Activated CD8-positive, alpha-beta T cell treated with anti-CD3 and anti-CD28 coated beads for 36 hours (primary cell): ENCODE data around the gene SAPCD1. TPM values are rescaled to one million over a fixed set of nuclear protein-coding genes. Genes with fewer than 3 reads are reported as not detected.

Source experiments
- ATAC-seq: fragments of 200-7000 bp; cut with Tn5 transposase; one replicate; pipeline ENCODE4 v1.10.0; 2021; ENCODE audit warnings: mild to moderate bottlenecking, moderate library complexity
- CTCF ChIA-PET: fragments of 350-600 bp; sonication (Branson Sonifier 250); formaldehyde crosslinking; loops from one replicate; lab custom pipeline; 2021; ENCODE audit warnings: antibody characterized with exemption; lab: Charles Lee
- POLR2A ChIA-PET: fragments of 350-600 bp; sonication (Branson Sonifier 250); formaldehyde crosslinking; loops from one replicate; lab custom pipeline; 2021; ENCODE audit warnings: antibody characterized with exemption; lab: Charles Lee
- DNase-seq: peaks from one replicate; pipeline ENCODE4 v3.0.0-alpha.2; 2020
- H3K27ac Mint-ChIP-seq: one replicate; pipeline ENCODE4 v1.8.0; 2021; ENCODE audit warnings: mild to moderate bottlenecking, mixed read lengths
- H3K27me3 Mint-ChIP-seq: one replicate; pipeline ENCODE4 v1.8.0; 2021; ENCODE audit warnings: mixed read lengths
- H3K36me3 Mint-ChIP-seq: one replicate; pipeline ENCODE4 v1.8.0; 2021; ENCODE audit warnings: low read depth, mixed read lengths
- H3K4me1 Mint-ChIP-seq: one replicate; pipeline ENCODE4 v1.8.0; 2021; ENCODE audit warnings: low read depth, mixed read lengths
- H3K4me3 Mint-ChIP-seq: one replicate; pipeline ENCODE4 v1.8.0; 2021; ENCODE audit warnings: mild to moderate bottlenecking, moderate library complexity, mixed read lengths
- H3K9me3 Mint-ChIP-seq: one replicate; pipeline ENCODE4 v1.8.0; 2021; ENCODE audit warnings: mixed read lengths
- CTCF ChIP-seq: fragments of 200-600 bp; IDR thresholded peaks from one replicate; pipeline ENCODE4 v1.8.0; 2022; ENCODE audit warnings: antibody characterized with exemption, mild to moderate bottlenecking
- intact Hi-C: fragments of 100-400 bp; cut with micrococcal nuclease; formaldehyde crosslinking; loops from one replicate; pipeline ENCODE4 v1.10.0; 2022
- total RNA-seq, 2 experiments: library from RNA; stranded (reverse); gene quantifications; one replicate each; pipeline ENCODE4 v1.2.3, GENCODE V29; 2021

SAPCD1 gene
- total RNA-seq, 2 experiments from 2014 or later, result 13.6 to 18.7 TPM

GRCh38 chr6:31733734-31734133, 28.7 kb upstream of the SAPCD1 start:
- intact Hi-C loops, result loop anchor here (10.0 kb wide), 1 partner anchor 189 kb away; the partner anchor contains the start of genes ATP6V1G2, DDX39B and NFKBIL1
- Mint-ChIP-seq H3K9me3 (no peaks in the 10 kb centered on the region), H3K4me1 (peaks cover 60% of the 10 kb centered on the region), H3K27ac (peak overlapping the region; percentile 93), H3K4me3 (peak overlapping the region; percentile 97), H3K27me3 (no peaks in the 10 kb centered on the region), H3K36me3 (peaks cover 49% of the 10 kb centered on the region)
- ATAC-seq (no peak), DNase-seq (no peak)
- TF ChIP-seq CTCF, result no peak
- ChIA-PET POLR2A (interaction anchor here (0.7 to 1.5 kb wide), 4 partner anchors 19 to 85 kb away, joined by 3 to 4 read pairs (median 3); no protein-coding TSS in a partner anchor), CTCF (interaction anchor here (9.9 kb wide), 1 partner anchor 36 kb away, joined by 59 read pairs; no protein-coding TSS in a partner anchor)

GRCh38 chr6:31734247-31734820, 28.1 kb upstream of the SAPCD1 start:
- no peaks in the 10 kb centered on the region for H3K9me3 Mint-ChIP-seq
- H3K36me3 Mint-ChIP-seq, result peaks cover 49% of the 10 kb centered on the region
- peak overlapping the region; percentile 97 for H3K4me3 Mint-ChIP-seq
- CTCF ChIA-PET, result interaction anchor here (1.7 to 9.9 kb wide), 2 partner anchors 35 to 57 kb away, joined by 4 to 59 read pairs; no protein-coding TSS in a partner anchor
- H3K27me3 Mint-ChIP-seq, result no peaks in the 10 kb centered on the region
- H3K4me1 Mint-ChIP-seq, result peaks cover 60% of the 10 kb centered on the region
- POLR2A ChIA-PET, result interaction anchor here (0.7 to 6.0 kb wide), 6 partner anchors 7 to 96 kb away, joined by 3 to 24 read pairs (median 4); partner anchors contain the start of gene VARS1
- ATAC-seq (peak; percentile 47), DNase-seq (no peak)
- H3K27ac Mint-ChIP-seq, result peak overlapping the region; percentile 93
- no peak for TF ChIP-seq CTCF
- intact Hi-C loops, result loop anchor here (10.0 kb wide), 1 partner anchor 190 kb away; the partner anchor contains the start of genes ATP6V1G2, DDX39B and NFKBIL1

- intact Hi-C loops, result loop anchor here (5.0 to 10.0 kb wide), 2 partner anchors 97 to 190 kb away; partner anchors contain the start of genes ATP6V1G2, DDX39B and NFKBIL1
- Mint-ChIP-seq H3K9me3 (no peaks in the 10 kb centered on the region), H3K36me3 (peaks cover 51% of the 10 kb centered on the region), H3K27me3 (no peaks in the 10 kb centered on the region), H3K4me3 (peak overlapping the region; percentile 97), H3K4me1 (peaks cover 60% of the 10 kb centered on the region), H3K27ac (peak overlapping the region; percentile 93)
- peak; percentile 78 for DNase-seq
- ChIA-PET POLR2A (interaction anchor here (0.6 to 6.0 kb wide), 10 partner anchors 8 to 254 kb away, joined by 3 to 24 read pairs (median 4); partner anchors contain the start of genes GPANK1 and VARS1), CTCF (interaction anchor here (1.0 to 9.9 kb wide), 4 partner anchors 11 to 92 kb away, joined by 3 to 59 read pairs (median 5); partner anchors contain the start of gene HSPA1B)
- peak; percentile 0 for ATAC-seq
- TF ChIP-seq CTCF, result no peak
These were observed 27.5 kb upstream of the SAPCD1 start for GRCh38 chr6:31734821-31735406.

- Mint-ChIP-seq H3K27me3 (no peaks in the 10 kb centered on the region), H3K4me3 (peak within 1 kb of the TSS; percentile 97), H3K36me3 (peaks cover 54% of the 10 kb centered on the region), H3K4me1 (peaks cover 54% of the 10 kb centered on the region), H3K27ac (peak within 1 kb of the TSS; percentile 93), H3K9me3 (no peaks in the 10 kb centered on the region)
- CTCF ChIA-PET, result interaction anchor here (0.7 to 9.9 kb wide), 12 partner anchors 8 to 96 kb away, joined by 3 to 59 read pairs (median 4); partner anchors contain the start of genes DDAH2 and HSPA1B
- no peak for TF ChIP-seq CTCF
- intact Hi-C loops, result loop anchor here (5.0 to 10.0 kb wide), 2 partner anchors 96 to 191 kb away; partner anchors contain the start of genes ATP6V1G2, DDX39B and NFKBIL1
- POLR2A ChIA-PET, result interaction anchor here (0.8 to 6.0 kb wide), 11 partner anchors 9 to 98 kb away, joined by 3 to 24 read pairs (median 5); partner anchors contain the start of genes BAG6, GPANK1 and VARS1
- DNase-seq, result peak; percentile 88
- ATAC-seq, result peak; percentile 47
These were observed 26.3 kb upstream of the SAPCD1 start, which contains the start of gene CLIC1 for GRCh38 chr6:31736021-31736767. TSS of gene CLIC1 (minus strand) at chr6:31736530. CDS start at chr6:31736300, 230 bp downstream.
